Measurements from ENCODE around the gene SPATS2L.

- TF ChIP-seq CTCF (conservative IDR thresholded peaks at IDR 0.05; ENCODE audit: low read depth in 2 of 2): no peak
- TF ChIP-seq NANOG (IDR thresholded peaks at IDR 0.05; ENCODE audit: borderline replicate concordance): no peak
- no peak for TF ChIP-seq EZH2 (IDR thresholded peaks at IDR 0.05; ENCODE audit: low read depth, unreplicated experiment)
Measured at GRCh38 chr2:200438846-200439245, 132.4 kb downstream of the SPATS2L start.

All from GM23338 (cell line).